A673 (cell line): Measurements from ENCODE around the gene KCNMA1. TPM values are rescaled to one million over a fixed set of nuclear protein-coding genes. Genes with fewer than 3 reads are reported as not detected.

Experiments used
- BruUV-seq: library from RNA; stranded (reverse); fragments of 400-500 nt; replicated peaks from 2 replicates; lab custom pipeline; 2021; lab: Mats Ljungman, UMichigan
- CTCF ChIA-PET: fragments of 300-600 bp; sonication (Branson Sonifier 250); formaldehyde crosslinking; loops from one replicate; lab custom pipeline; 2022; ENCODE audit warnings: antibody characterized with exemption; lab: Charles Lee
- POLR2A ChIA-PET: fragments of 300-600 bp; sonication (Branson Sonifier 250); formaldehyde crosslinking; loops from one replicate; lab custom pipeline; 2022; ENCODE audit warnings: antibody characterized with exemption; ENCODE audit not compliant: low non-redundant PET; lab: Charles Lee
- DNase-seq: peaks from one replicate; pipeline ENCODE4 v3.0.0-alpha.2; 2015; ENCODE audit warnings: low spot score
- H3K27ac ChIP-seq: fragments of 200-600 bp; sonication (generic); 2 replicates; pipeline ENCODE4 v1.5.1; 2016; ENCODE audit warnings: mixed run types, low read depth, mild to moderate bottlenecking, mixed read lengths, antibody characterized with exemption, low read length; ENCODE audit not compliant: poor library complexity, severe bottlenecking
- H3K27me3 ChIP-seq: fragments of 200-600 bp; sonication (generic); replicated peaks from 2 replicates; pipeline ENCODE4 v1.6.1; 2017; ENCODE audit warnings: mixed run types, low read depth, mild to moderate bottlenecking, mixed read lengths, antibody characterized with exemption, low read length; ENCODE audit not compliant: insufficient read depth, poor library complexity
- H3K36me3 ChIP-seq: fragments of 200-600 bp; sonication (generic); 2 replicates; pipeline ENCODE4 v1.6.1; 2016; ENCODE audit warnings: mixed run types, mild to moderate bottlenecking, mixed read lengths, antibody characterized with exemption, low read length; ENCODE audit not compliant: insufficient read depth, poor library complexity, severe bottlenecking
- H3K4me1 ChIP-seq: fragments of 200-600 bp; sonication (generic); 2 replicates; pipeline ENCODE4 v1.6.1; 2017; ENCODE audit warnings: mixed run types, mild to moderate bottlenecking, mixed read lengths, antibody characterized with exemption, low read length; ENCODE audit not compliant: insufficient read depth, poor library complexity, severe bottlenecking
- H3K4me3 ChIP-seq: fragments of 200-600 bp; sonication (generic); 2 replicates; pipeline ENCODE4 v1.5.1; 2016; ENCODE audit warnings: low read depth, mixed run types, mild to moderate bottlenecking, mixed read lengths, low read length; ENCODE audit not compliant: poor library complexity, severe bottlenecking
- H3K9me3 ChIP-seq: fragments of 200-600 bp; sonication (generic); 2 replicates; pipeline ENCODE4 v1.6.1; 2016; ENCODE audit warnings: mixed run types, low read depth, mild to moderate bottlenecking, mixed read lengths, antibody characterized with exemption, low read length; ENCODE audit not compliant: poor library complexity, severe bottlenecking
- CTCF ChIP-seq: fragments of 300-800, 200-600 bp; sonication (generic); conservative IDR thresholded peaks from 2 replicates; pipeline ENCODE4 v1.5.1; 2017; ENCODE audit warnings: low read depth, mild to moderate bottlenecking, antibody characterized with exemption, low read length, moderate library complexity, mixed read lengths
- EZH2 ChIP-seq: fragments of 200-600 bp; sonication (generic); IDR thresholded peaks from 2 replicates; pipeline ENCODE4 v1.6.1; 2017; ENCODE audit warnings: borderline replicate concordance, low read depth, mild to moderate bottlenecking, mixed read lengths, antibody characterized with exemption, low read length; ENCODE audit not compliant: poor library complexity, severe bottlenecking
- intact Hi-C: fragments of 100-400 bp; cut with micrococcal nuclease; formaldehyde crosslinking; loops from one replicate; pipeline ENCODE4 v1.10.0; 2022; ENCODE audit not compliant: unreplicated experiment
- total RNA-seq: library from RNA; stranded (reverse); gene quantifications from 2 replicates; pipeline ENCODE4 v1.2.3, GENCODE V29; 2021

Gene KCNMA1
- total RNA-seq, 1 experiment from 2014 or later, result 0.84 TPM

- Histone ChIP-seq H3K36me3 (no peaks in the 10 kb centered on the region), H3K4me3 (no peak overlapping the region), H3K27me3 (no peaks in the 10 kb centered on the region), H3K4me1 (no peaks in the 10 kb centered on the region), H3K27ac (no peak overlapping the region), H3K9me3 (no peaks in the 10 kb centered on the region)
- no peak for TF ChIP-seq EZH2
- TF ChIP-seq CTCF, result no peak
- POLR2A ChIA-PET, result no interaction called here
- intact Hi-C loops, result no loop called here
- DNase-seq, result peak; percentile 18
- CTCF ChIA-PET, result no interaction called here
- no TSS peak for BruUV-seq
Observed at GRCh38 chr10:77436257-77436975, 201.2 kb downstream of the KCNMA1 start.

GRCh38 chr10:77433546-77433945, 204.1 kb downstream of the KCNMA1 start:
- no TSS peak for BruUV-seq
- Histone ChIP-seq H3K9me3 (no peaks in the 10 kb centered on the region), H3K27ac (no peak overlapping the region), H3K4me1 (no peaks in the 10 kb centered on the region), H3K27me3 (no peaks in the 10 kb centered on the region), H3K4me3 (no peak overlapping the region), H3K36me3 (no peaks in the 10 kb centered on the region)
- POLR2A ChIA-PET, result no interaction called here
- no peak for TF ChIP-seq EZH2
- TF ChIP-seq CTCF, result no peak
- CTCF ChIA-PET, result no interaction called here
- no peak for DNase-seq
- intact Hi-C loops, result no loop called here

GRCh38 chr10:77431980-77432797, 205.4 kb downstream of the KCNMA1 start:
- intact Hi-C loops, result no loop called here

More at GRCh38 chr10:77431980-77432797, 205.4 kb downstream of the KCNMA1 start:
- DNase-seq, result no peak
- Histone ChIP-seq H3K4me3 (no peak overlapping the region), H3K4me1 (no peaks in the 10 kb centered on the region), H3K27me3 (no peaks in the 10 kb centered on the region), H3K27ac (no peak overlapping the region), H3K36me3 (no peaks in the 10 kb centered on the region), H3K9me3 (no peaks in the 10 kb centered on the region)
- BruUV-seq, result no TSS peak
- no peak for TF ChIP-seq CTCF
- no peak for TF ChIP-seq EZH2
- POLR2A ChIA-PET, result no interaction called here
- CTCF ChIA-PET, result no interaction called here
